Thoracic aorta (tissue), 2 donors: Measurements from ENCODE around the gene PVALEF. TPM values are rescaled to one million over a fixed set of nuclear protein-coding genes. Genes with fewer than 3 reads are reported as not detected.

Experiments used
- ATAC-seq: fragments of 150-250 bp; one replicate; pipeline ENCODE4 v1.8.0; 2017; ENCODE audit warnings: low read depth; ENCODE audit not compliant: insufficient number of reproducible peaks, low FRiP score
- DNase-seq: peaks from one replicate; pipeline ENCODE4 v3.0.0-alpha.2; 2020; ENCODE audit warnings: low spot score
- H3K27ac ChIP-seq, 2 donors: fragments of 200-600 bp; sonication (generic); 1 replicate in 1 of 2; 2 replicates in 1 of 2; pipeline ENCODE4 v1.5.1; 2016; ENCODE audit warnings: mild to moderate bottlenecking in 2 of 2, moderate library complexity in 2 of 2
- H3K27me3 ChIP-seq: fragments of 200-600 bp; sonication (generic); replicated peaks from 2 replicates; pipeline ENCODE4 v1.6.0; 2016; ENCODE audit warnings: mild to moderate bottlenecking; ENCODE audit not compliant: insufficient read depth
- H3K36me3 ChIP-seq: fragments of 200-600 bp; sonication (generic); one replicate; pipeline ENCODE4 v1.5.1; 2016
- H3K4me1 ChIP-seq, 2 donors: fragments of 200-600 bp; sonication (generic); 1 replicate in 1 of 2; 2 replicates in 1 of 2; pipeline versions ENCODE4 v1.5.1 to v1.6.0; 2016; ENCODE audit warnings: low read depth in 2 of 2, mild to moderate bottlenecking in 1 of 2; ENCODE audit not compliant: control insufficient read depth in 1 of 2
- H3K4me3 ChIP-seq: fragments of 200-600 bp; sonication (generic); 2 replicates; pipeline ENCODE4 v1.5.1; 2016; ENCODE audit warnings: mild to moderate bottlenecking
- H3K9me3 ChIP-seq: fragments of 200-600 bp; sonication (generic); 2 replicates; pipeline ENCODE4 v1.5.1; 2016
- total RNA-seq, 2 donors: library from RNA; depleted of rRNA; stranded (reverse); fragments of >200 nt; gene quantifications; one replicate each; pipeline versions ENCODE4 v1.1.0 to v1.2.3, GENCODE V29; 2016
- TF ChIP-seq, protein P1 (sequence below): fragments of 200-600 bp; sonication (generic); IDR thresholded peaks from one replicate; pipeline ENCODE4 v1.5.1; 2019; ENCODE audit warnings: antibody characterized with exemption

Gene PVALEF
- total RNA-seq, 2 donors from 2014 or later = not detected

DNA sequence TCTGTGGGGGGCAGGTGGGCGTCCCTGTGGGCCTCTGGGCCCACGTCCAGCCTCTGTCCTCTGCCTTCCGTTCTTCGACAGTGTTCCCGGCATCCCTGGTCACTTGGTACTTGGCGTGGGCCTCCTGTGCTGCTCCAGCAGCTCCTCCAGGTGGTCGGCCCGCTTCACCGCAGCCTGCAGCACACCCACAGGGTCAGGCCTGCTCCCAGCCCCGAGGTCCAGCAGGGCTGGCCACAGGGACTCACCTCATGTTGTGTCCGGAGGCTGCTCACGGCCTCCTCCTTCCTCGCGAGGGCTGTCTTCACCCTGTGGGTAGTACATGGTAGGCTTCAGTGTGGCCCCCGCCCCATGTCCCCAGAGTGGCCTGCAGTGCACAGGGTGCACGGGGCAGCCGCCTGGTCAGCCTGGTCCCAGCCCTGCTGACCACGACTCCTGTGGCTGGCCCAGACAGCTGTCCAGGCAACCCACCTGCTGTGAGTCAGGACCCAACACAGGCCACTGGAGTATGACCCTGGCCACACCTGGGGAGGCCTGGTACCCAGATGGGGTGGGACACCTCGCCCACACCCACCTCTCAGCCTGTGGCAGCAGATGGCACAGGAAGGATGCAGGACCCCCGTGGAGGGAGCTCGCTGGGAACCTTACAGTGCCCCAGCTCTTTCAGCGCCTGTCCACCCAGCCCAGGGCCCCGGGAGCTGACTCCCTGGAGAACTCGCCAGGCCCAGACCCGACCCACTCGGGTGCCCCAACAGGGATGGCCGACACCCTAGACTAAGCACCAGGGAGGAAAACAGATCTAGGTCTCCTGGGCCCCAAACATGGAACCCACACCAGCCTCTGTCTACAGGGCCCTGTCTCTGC, 24.6 kb downstream of the PVALEF start:
- H3K36me3 ChIP-seq = peaks cover 2% of the 10 kb centered on the region
- TF ChIP-seq, protein P1, sequence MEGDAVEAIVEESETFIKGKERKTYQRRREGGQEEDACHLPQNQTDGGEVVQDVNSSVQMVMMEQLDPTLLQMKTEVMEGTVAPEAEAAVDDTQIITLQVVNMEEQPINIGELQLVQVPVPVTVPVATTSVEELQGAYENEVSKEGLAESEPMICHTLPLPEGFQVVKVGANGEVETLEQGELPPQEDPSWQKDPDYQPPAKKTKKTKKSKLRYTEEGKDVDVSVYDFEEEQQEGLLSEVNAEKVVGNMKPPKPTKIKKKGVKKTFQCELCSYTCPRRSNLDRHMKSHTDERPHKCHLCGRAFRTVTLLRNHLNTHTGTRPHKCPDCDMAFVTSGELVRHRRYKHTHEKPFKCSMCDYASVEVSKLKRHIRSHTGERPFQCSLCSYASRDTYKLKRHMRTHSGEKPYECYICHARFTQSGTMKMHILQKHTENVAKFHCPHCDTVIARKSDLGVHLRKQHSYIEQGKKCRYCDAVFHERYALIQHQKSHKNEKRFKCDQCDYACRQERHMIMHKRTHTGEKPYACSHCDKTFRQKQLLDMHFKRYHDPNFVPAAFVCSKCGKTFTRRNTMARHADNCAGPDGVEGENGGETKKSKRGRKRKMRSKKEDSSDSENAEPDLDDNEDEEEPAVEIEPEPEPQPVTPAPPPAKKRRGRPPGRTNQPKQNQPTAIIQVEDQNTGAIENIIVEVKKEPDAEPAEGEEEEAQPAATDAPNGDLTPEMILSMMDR = no peak
- no peaks in the 10 kb centered on the region for H3K9me3 ChIP-seq
- no peaks in the 10 kb centered on the region for H3K27me3 ChIP-seq
- no peak for DNase-seq
- H3K4me1 ChIP-seq = peaks cover 0 to 1% of the 10 kb centered on the region in 2 donors
- ATAC-seq = no peak
- no peak overlapping the region for H3K4me3 ChIP-seq
- H3K27ac ChIP-seq = no peak overlapping the region

DNA sequence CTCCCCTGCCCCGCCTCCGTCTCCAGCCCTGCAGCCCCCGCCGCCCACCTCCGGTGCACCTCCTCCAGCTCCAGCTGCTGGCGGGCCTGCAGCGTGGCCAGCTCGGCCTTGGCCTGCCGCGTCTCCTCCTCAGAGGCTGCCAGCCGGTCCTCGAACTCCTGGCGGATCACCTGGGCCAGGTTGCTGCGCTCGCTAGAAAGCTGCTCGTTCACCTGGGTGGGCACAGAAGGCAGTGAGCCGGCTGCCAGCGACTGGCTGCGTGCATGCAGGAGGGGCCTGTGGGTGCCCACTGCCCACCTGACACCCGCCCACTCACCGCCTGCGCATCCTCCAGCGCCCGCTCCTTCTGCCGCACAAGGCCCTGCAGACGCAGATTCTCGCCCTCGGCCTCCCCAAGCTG, 25.3 kb downstream of the PVALEF start:
- TF ChIP-seq, protein P1 = no peak
- Histone ChIP-seq H3K27me3 (no peaks in the 10 kb centered on the region), H3K36me3 (peaks cover 2% of the 10 kb centered on the region), H3K4me3 (no peak overlapping the region), H3K9me3 (no peaks in the 10 kb centered on the region), H3K4me1 (peaks cover 0 to 8% of the 10 kb centered on the region in 2 donors), H3K27ac (no peak overlapping the region)
- ATAC-seq = no peak
- no peak for DNase-seq

DNA sequence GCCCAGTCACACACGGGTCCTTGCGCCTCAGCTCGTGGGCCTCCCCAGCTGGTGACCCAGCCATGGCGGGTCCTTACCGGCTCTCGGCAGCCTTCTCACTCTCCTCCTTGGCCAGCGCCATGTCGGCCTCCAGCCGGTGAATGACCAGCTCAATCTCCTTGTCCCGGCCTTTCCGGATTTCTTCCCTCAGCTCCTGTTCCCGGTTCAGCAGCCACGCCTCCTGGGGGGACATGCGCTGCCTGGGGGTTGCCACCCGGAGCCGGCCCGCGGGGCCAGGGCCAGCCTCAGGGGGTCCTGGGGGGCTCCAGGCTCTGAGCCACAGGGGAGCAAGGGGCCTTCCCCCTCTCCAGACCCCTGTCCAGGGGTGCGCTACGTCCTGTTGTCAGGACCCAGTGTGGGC, 25.8 kb downstream of the PVALEF start:
- Histone ChIP-seq H3K27ac (no peak overlapping the region), H3K4me1 (peaks cover 0 to 13% of the 10 kb centered on the region in 2 donors), H3K4me3 (no peak overlapping the region), H3K9me3 (no peaks in the 10 kb centered on the region), H3K27me3 (no peaks in the 10 kb centered on the region), H3K36me3 (peaks cover 2% of the 10 kb centered on the region)
- DNase-seq (no peak), ATAC-seq (no peak)
- TF ChIP-seq, protein P1 = no peak

DNA sequence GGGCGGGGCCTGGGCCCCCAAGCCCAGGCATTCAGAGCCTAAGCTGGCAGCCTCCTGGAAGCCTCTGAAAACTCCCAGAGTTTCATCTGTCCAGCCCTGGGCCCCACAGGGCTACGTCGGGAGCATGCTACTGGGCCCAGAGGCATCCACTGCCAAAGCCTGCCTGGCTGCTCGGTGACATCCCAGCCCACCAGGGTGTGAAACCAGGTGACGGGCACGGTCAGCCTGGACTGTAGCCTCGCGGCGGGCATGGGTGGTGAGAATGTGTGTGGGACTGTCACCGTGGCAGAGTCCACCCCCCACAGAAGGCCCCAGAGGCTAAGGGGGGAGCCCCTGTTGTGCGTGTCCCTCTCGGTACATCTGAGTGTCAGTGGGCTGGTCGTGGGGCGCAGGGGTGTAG, 26.3 kb downstream of the PVALEF start:
- H3K9me3 ChIP-seq = no peaks in the 10 kb centered on the region
- peaks cover 0 to 15% of the 10 kb centered on the region in 2 donors for H3K4me1 ChIP-seq
- no peaks in the 10 kb centered on the region for H3K27me3 ChIP-seq
- no peak overlapping the region for H3K4me3 ChIP-seq
- TF ChIP-seq, protein P1 = no peak
- no peak overlapping the region for H3K27ac ChIP-seq
- DNase-seq (no peak), ATAC-seq (no peak)
- H3K36me3 ChIP-seq = peaks cover 2% of the 10 kb centered on the region

DNA sequence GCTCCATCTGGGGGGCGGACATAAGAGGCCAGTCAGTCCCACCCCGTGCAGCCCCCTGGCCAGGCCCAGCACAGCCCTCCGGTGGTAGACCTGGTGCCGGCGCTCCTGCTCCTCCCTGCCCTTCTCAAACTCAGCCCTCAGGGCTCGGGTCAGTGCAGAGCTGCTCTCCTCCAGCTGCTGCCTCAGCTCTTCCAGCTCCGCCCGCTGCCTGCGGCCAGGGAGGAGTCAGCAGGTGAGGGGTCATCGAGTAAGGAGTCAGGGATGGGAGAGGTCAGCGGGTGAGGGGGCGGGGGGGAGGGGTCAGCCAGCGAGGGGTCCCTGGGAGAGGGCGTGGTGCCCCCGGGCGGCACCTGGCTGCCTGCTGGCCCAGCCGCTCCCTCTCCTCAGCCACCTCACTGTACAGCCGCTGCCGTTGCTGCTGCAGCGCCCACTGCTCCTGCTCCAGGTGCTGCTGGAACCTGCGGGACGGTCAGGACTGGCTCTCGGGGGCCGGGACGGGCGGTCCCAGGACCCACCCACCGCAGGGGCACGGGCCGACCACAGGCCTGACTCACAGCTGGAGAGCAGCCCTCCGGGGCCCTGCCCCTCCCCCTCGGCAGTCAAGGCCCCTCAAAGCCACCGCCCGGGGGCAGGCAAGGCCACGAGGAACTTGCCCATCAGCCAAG, 27.2 kb downstream of the PVALEF start:
- Histone ChIP-seq H3K36me3 (peaks cover 5% of the 10 kb centered on the region), H3K27me3 (no peaks in the 10 kb centered on the region), H3K9me3 (no peaks in the 10 kb centered on the region), H3K4me3 (no peak overlapping the region), H3K27ac (no peak overlapping the region), H3K4me1 (peaks cover 0 to 15% of the 10 kb centered on the region in 2 donors)
- no peak for ATAC-seq
- no peak for DNase-seq
- TF ChIP-seq, protein P1 = no peak
